ENCODE data around the gene DYNLRB2. TPM values are rescaled to one million over a fixed set of nuclear protein-coding genes. Genes with fewer than 3 reads are reported as not detected.

DYNLRB2 gene
- total RNA-seq, 3 donors from 2014 or later = not detected

GRCh38 chr16:80580109-80580832 is 39.5 kb downstream of the DYNLRB2 start:
- intact Hi-C loops (cut with DNase I, micrococcal nuclease) = no loop called here
- Histone ChIP-seq H3K36me3 (ENCODE audit: low read depth) (no peaks in the 10 kb centered on the region), H3K9me3 (no peaks in the 10 kb centered on the region), H3K4me3 (no peak overlapping the region), H3K4me1 (ENCODE audit: low read depth) (no peaks in the 10 kb centered on the region)
- DNase-seq (peak in 1 of 3 donors; percentile 14), ATAC-seq (peak; percentile 70)
- TF ChIP-seq CTCF (IDR thresholded peaks at IDR 0.05) = no peak

GRCh38 chr16:80583466-80583865 is 42.7 kb downstream of the DYNLRB2 start:
- ATAC-seq (peak; percentile 22), DNase-seq (peak in 1 of 3 donors; percentile 16)
- intact Hi-C loops (cut with DNase I, micrococcal nuclease) = no loop called here
- H3K9me3 ChIP-seq = no peaks in the 10 kb centered on the region
- TF ChIP-seq CTCF (IDR thresholded peaks at IDR 0.05) = no peak
- H3K4me3 ChIP-seq = no peak overlapping the region
- H3K4me1 ChIP-seq (ENCODE audit: low read depth) = no peaks in the 10 kb centered on the region
- no peaks in the 10 kb centered on the region for H3K36me3 ChIP-seq (ENCODE audit: low read depth)

GRCh38 chr16:80585764-80586163 is 45.0 kb downstream of the DYNLRB2 start:
- no peaks in the 10 kb centered on the region for H3K4me1 ChIP-seq (ENCODE audit: low read depth)
- intact Hi-C loops (cut with DNase I, micrococcal nuclease) = no loop called here
- no peak for TF ChIP-seq CTCF (IDR thresholded peaks at IDR 0.05)
- ATAC-seq (no peak), DNase-seq (no peak)
- no peaks in the 10 kb centered on the region for H3K36me3 ChIP-seq (ENCODE audit: low read depth)
- no peak overlapping the region for H3K4me3 ChIP-seq
- no peaks in the 10 kb centered on the region for H3K9me3 ChIP-seq

- TF ChIP-seq CTCF (IDR thresholded peaks at IDR 0.05) = no peak
- Histone ChIP-seq H3K4me3 (no peak overlapping the region), H3K36me3 (ENCODE audit: low read depth) (no peaks in the 10 kb centered on the region), H3K4me1 (ENCODE audit: low read depth) (no peaks in the 10 kb centered on the region), H3K9me3 (no peaks in the 10 kb centered on the region)
- ATAC-seq (no peak), DNase-seq (no peak)
- intact Hi-C loops (cut with DNase I, micrococcal nuclease) = no loop called here
Observed at GRCh38 chr16:80586476-80586875, 45.7 kb downstream of the DYNLRB2 start.

GRCh38 chr16:80587071-80587470 is 46.3 kb downstream of the DYNLRB2 start:
- ATAC-seq (no peak), DNase-seq (no peak)
- TF ChIP-seq CTCF (IDR thresholded peaks at IDR 0.05) = no peak
- intact Hi-C loops (cut with DNase I, micrococcal nuclease) = no loop called here
- Histone ChIP-seq H3K4me3 (no peak overlapping the region), H3K9me3 (no peaks in the 10 kb centered on the region), H3K4me1 (ENCODE audit: low read depth) (no peaks in the 10 kb centered on the region), H3K36me3 (ENCODE audit: low read depth) (no peaks in the 10 kb centered on the region)
